ENCODE measurements around the gene RNF40.

Gene RNF40

GRCh38 chr16:30761928-30762902, at the start of gene RNF40, which contains the start of gene CFAP119:
Gene RNF40, plus strand, starts transcription at chr16:30762322. Its CDS starts 224 bp downstream, at chr16:30762546.
Gene CFAP119, minus strand, starts transcription at chr16:30762062. Its CDS starts 314 bp downstream, at chr16:30761748.
- peak; percentile 99 for DNase-seq
- in situ Hi-C loops (cut with HindIII; ENCODE audit: low pct_ligation_motif_present, low pct_unique_long_range_greater_than_20kb, low sequenced_read_pairs) = no loop called here

- in situ Hi-C loops (cut with HindIII; ENCODE audit: low pct_ligation_motif_present, low pct_unique_long_range_greater_than_20kb, low sequenced_read_pairs) = no loop called here
- no peak for DNase-seq
Measured at GRCh38 chr16:30715750-30716445, 46.2 kb upstream of the RNF40 start.

GRCh38 chr16:30720086-30720485, 42.0 kb upstream of the RNF40 start:
- DNase-seq = no peak
- in situ Hi-C loops (cut with HindIII; ENCODE audit: low pct_ligation_motif_present, low pct_unique_long_range_greater_than_20kb, low sequenced_read_pairs) = no loop called here

GRCh38 chr16:30720694-30721093, 41.4 kb upstream of the RNF40 start:
- in situ Hi-C loops (cut with HindIII; ENCODE audit: low pct_ligation_motif_present, low pct_unique_long_range_greater_than_20kb, low sequenced_read_pairs) = no loop called here
- no peak for DNase-seq

GRCh38 chr16:30721167-30721566, 41.0 kb upstream of the RNF40 start:
- in situ Hi-C loops (cut with HindIII; ENCODE audit: low pct_ligation_motif_present, low pct_unique_long_range_greater_than_20kb, low sequenced_read_pairs) = no loop called here
- no peak for DNase-seq

GRCh38 chr16:30721606-30722005, 40.5 kb upstream of the RNF40 start:
- DNase-seq = no peak
- in situ Hi-C loops (cut with HindIII; ENCODE audit: low pct_ligation_motif_present, low pct_unique_long_range_greater_than_20kb, low sequenced_read_pairs) = no loop called here

GRCh38 chr16:30722443-30722842, 39.7 kb upstream of the RNF40 start:
- in situ Hi-C loops (cut with HindIII; ENCODE audit: low pct_ligation_motif_present, low pct_unique_long_range_greater_than_20kb, low sequenced_read_pairs) = no loop called here
- no peak for DNase-seq

- DNase-seq = no peak
- in situ Hi-C loops (cut with HindIII; ENCODE audit: low pct_ligation_motif_present, low pct_unique_long_range_greater_than_20kb, low sequenced_read_pairs) = no loop called here
Measured at GRCh38 chr16:30722916-30723315, 39.2 kb upstream of the RNF40 start.

- DNase-seq = no peak
- in situ Hi-C loops (cut with HindIII; ENCODE audit: low pct_ligation_motif_present, low pct_unique_long_range_greater_than_20kb, low sequenced_read_pairs) = no loop called here
Measured at GRCh38 chr16:30723725-30724355, 38.3 kb upstream of the RNF40 start.

- in situ Hi-C loops (cut with HindIII; ENCODE audit: low pct_ligation_motif_present, low pct_unique_long_range_greater_than_20kb, low sequenced_read_pairs) = no loop called here
- no peak for DNase-seq
Measured at GRCh38 chr16:30724641-30725417, 37.3 kb upstream of the RNF40 start.

GRCh38 chr16:30725418-30725792, 36.7 kb upstream of the RNF40 start:
- no peak for DNase-seq
- in situ Hi-C loops (cut with HindIII; ENCODE audit: low pct_ligation_motif_present, low pct_unique_long_range_greater_than_20kb, low sequenced_read_pairs) = no loop called here

- DNase-seq = no peak
- in situ Hi-C loops (cut with HindIII; ENCODE audit: low pct_ligation_motif_present, low pct_unique_long_range_greater_than_20kb, low sequenced_read_pairs) = no loop called here
Measured at GRCh38 chr16:30728321-30728720, 33.8 kb upstream of the RNF40 start.

- no peak for DNase-seq
- in situ Hi-C loops (cut with HindIII; ENCODE audit: low pct_ligation_motif_present, low pct_unique_long_range_greater_than_20kb, low sequenced_read_pairs) = no loop called here
Measured at GRCh38 chr16:30728899-30729672, 33.0 kb upstream of the RNF40 start.

- in situ Hi-C loops (cut with HindIII; ENCODE audit: low pct_ligation_motif_present, low pct_unique_long_range_greater_than_20kb, low sequenced_read_pairs) = no loop called here
- DNase-seq = no peak
Measured at GRCh38 chr16:30731411-30731810, 30.7 kb upstream of the RNF40 start.

- no peak for DNase-seq
- in situ Hi-C loops (cut with HindIII; ENCODE audit: low pct_ligation_motif_present, low pct_unique_long_range_greater_than_20kb, low sequenced_read_pairs) = no loop called here
Measured at GRCh38 chr16:30736995-30737793, 24.9 kb upstream of the RNF40 start.

GRCh38 chr16:30737794-30738648, 24.1 kb upstream of the RNF40 start:
- in situ Hi-C loops (cut with HindIII; ENCODE audit: low pct_ligation_motif_present, low pct_unique_long_range_greater_than_20kb, low sequenced_read_pairs) = no loop called here
- no peak for DNase-seq

All from ACHN (cell line).